Measurements from ENCODE around the gene C6orf47.

C6orf47 gene

GRCh38 chr6:31666337-31666965 is 5.9 kb upstream of the C6orf47 start:
- Histone ChIP-seq H3K27ac (ENCODE audit: low read length) (peak overlapping the region; percentile 97), H3K9ac (ENCODE audit: low read length in 2 of 2) (peak overlapping the region; percentile 94 to 95), H3K4me1 (ENCODE audit: control insufficient read depth, insufficient read depth, low read length) (peaks cover 40% of the 10 kb centered on the region), H3K36me3 (ENCODE audit: control insufficient read depth in 2 of 2, insufficient read depth in 2 of 2, low read length in 2 of 2) (peaks cover 34 to 49% of the 10 kb centered on the region in 2 donors), H3K9me3 (ENCODE audit: control insufficient read depth in 2 of 2, low read length in 2 of 2) (no peaks in the 10 kb centered on the region), H3K27me3 (ENCODE audit: control insufficient read depth in 1 of 2, insufficient read depth in 2 of 2, low read length in 2 of 2) (no peaks in the 10 kb centered on the region), H3K4me3 (ENCODE audit: low read length in 2 of 2) (peak overlapping the region; percentile 93 to 95)

GRCh38 chr6:31665501-31666336 is 5.1 kb upstream of the C6orf47 start, which contains the start of gene CSNK2B:
TSS of gene CSNK2B (plus strand) at chr6:31666080. CDS start at chr6:31666832, 752 bp downstream.
- peaks cover 28 to 42% of the 10 kb centered on the region in 2 donors for H3K36me3 ChIP-seq (ENCODE audit: control insufficient read depth in 2 of 2, insufficient read depth in 2 of 2, low read length in 2 of 2)

GRCh38 chr6:31664790-31665500 is 4.4 kb upstream of the C6orf47 start, which contains the start of gene GPANK1:
TSS of gene GPANK1 (minus strand) at chr6:31664997. CDS start at chr6:31664478, 519 bp downstream.
- Histone ChIP-seq H3K9ac (ENCODE audit: low read length in 2 of 2) (peak within 1 kb of the TSS; percentile 94 to 95), H3K36me3 (ENCODE audit: control insufficient read depth in 2 of 2, insufficient read depth in 2 of 2, low read length in 2 of 2) (peaks cover 22 to 34% of the 10 kb centered on the region in 2 donors), H3K9me3 (ENCODE audit: control insufficient read depth in 2 of 2, low read length in 2 of 2) (no peaks in the 10 kb centered on the region), H3K4me3 (ENCODE audit: low read length in 2 of 2) (peak within 1 kb of the TSS; percentile 83 to 95), H3K27me3 (ENCODE audit: control insufficient read depth in 1 of 2, insufficient read depth in 2 of 2, low read length in 2 of 2) (no peaks in the 10 kb centered on the region), H3K4me1 (ENCODE audit: control insufficient read depth, insufficient read depth, low read length) (peaks cover 50% of the 10 kb centered on the region), H3K27ac (ENCODE audit: low read length) (peak within 1 kb of the TSS; percentile 97)

More at GRCh38 chr6:31665501-31666336, 5.1 kb upstream of the C6orf47 start, which contains the start of gene CSNK2B:
- Histone ChIP-seq H3K27ac (ENCODE audit: low read length) (peak within 1 kb of the TSS; percentile 97), H3K4me3 (ENCODE audit: low read length in 2 of 2) (peak within 1 kb of the TSS; percentile 93 to 95), H3K27me3 (ENCODE audit: control insufficient read depth in 1 of 2, insufficient read depth in 2 of 2, low read length in 2 of 2) (no peaks in the 10 kb centered on the region), H3K9me3 (ENCODE audit: control insufficient read depth in 2 of 2, low read length in 2 of 2) (no peaks in the 10 kb centered on the region), H3K4me1 (ENCODE audit: control insufficient read depth, insufficient read depth, low read length) (peaks cover 46% of the 10 kb centered on the region), H3K9ac (ENCODE audit: low read length in 2 of 2) (peak within 1 kb of the TSS; percentile 94 to 95)

- Histone ChIP-seq H3K9ac (ENCODE audit: low read length in 2 of 2) (peak overlapping the region; percentile 94 to 95), H3K27me3 (ENCODE audit: control insufficient read depth in 1 of 2, insufficient read depth in 2 of 2, low read length in 2 of 2) (no peaks in the 10 kb centered on the region), H3K4me1 (ENCODE audit: control insufficient read depth, insufficient read depth, low read length) (peaks cover 58% of the 10 kb centered on the region), H3K36me3 (ENCODE audit: control insufficient read depth in 2 of 2, insufficient read depth in 2 of 2, low read length in 2 of 2) (peaks cover 18 to 27% of the 10 kb centered on the region in 2 donors), H3K9me3 (ENCODE audit: control insufficient read depth in 2 of 2, low read length in 2 of 2) (no peaks in the 10 kb centered on the region), H3K27ac (ENCODE audit: low read length) (peak overlapping the region; percentile 97), H3K4me3 (ENCODE audit: low read length in 2 of 2) (peak overlapping the region; percentile 83 to 95)
These were observed 3.6 kb upstream of the C6orf47 start for GRCh38 chr6:31663961-31664789.

- Histone ChIP-seq H3K27me3 (ENCODE audit: control insufficient read depth in 1 of 2, insufficient read depth in 2 of 2, low read length in 2 of 2) (no peaks in the 10 kb centered on the region), H3K36me3 (ENCODE audit: control insufficient read depth in 2 of 2, insufficient read depth in 2 of 2, low read length in 2 of 2) (peaks cover 10 to 19% of the 10 kb centered on the region in 2 donors), H3K27ac (ENCODE audit: low read length) (peak overlapping the region; percentile 97), H3K4me3 (ENCODE audit: low read length in 2 of 2) (peak overlapping the region; percentile 83 to 95), H3K9ac (ENCODE audit: low read length in 2 of 2) (peak overlapping the region; percentile 94 to 95), H3K9me3 (ENCODE audit: control insufficient read depth in 2 of 2, low read length in 2 of 2) (no peaks in the 10 kb centered on the region), H3K4me1 (ENCODE audit: control insufficient read depth, insufficient read depth, low read length) (peaks cover 63% of the 10 kb centered on the region)
These were observed 2.8 kb upstream of the C6orf47 start for GRCh38 chr6:31663126-31663960.

GRCh38 chr6:31662124-31662723 is 1.6 kb upstream of the C6orf47 start:
- Histone ChIP-seq H3K9me3 (ENCODE audit: control insufficient read depth in 2 of 2, low read length in 2 of 2) (no peaks in the 10 kb centered on the region), H3K27ac (ENCODE audit: low read length) (no peak overlapping the region), H3K4me3 (ENCODE audit: low read length in 2 of 2) (no peak overlapping the region)

GRCh38 chr6:31661262-31662123 is 915 bp upstream of the C6orf47 start:
- no peaks in the 10 kb centered on the region for H3K9me3 ChIP-seq (ENCODE audit: control insufficient read depth in 2 of 2, low read length in 2 of 2)
- H3K27ac ChIP-seq (ENCODE audit: low read length) = peak overlapping the region; percentile 87
- H3K4me1 ChIP-seq (ENCODE audit: control insufficient read depth, insufficient read depth, low read length) = peaks cover 59% of the 10 kb centered on the region
- H3K4me3 ChIP-seq (ENCODE audit: low read length in 2 of 2) = peak overlapping the region; percentile 96 to 97
- H3K27me3 ChIP-seq (ENCODE audit: control insufficient read depth in 1 of 2, insufficient read depth in 2 of 2, low read length in 2 of 2) = no peaks in the 10 kb centered on the region
- peak overlapping the region; percentile 93 to 98 for H3K9ac ChIP-seq (ENCODE audit: low read length in 2 of 2)
- peaks cover 0 to 17% of the 10 kb centered on the region in 2 donors for H3K36me3 ChIP-seq (ENCODE audit: control insufficient read depth in 2 of 2, insufficient read depth in 2 of 2, low read length in 2 of 2)

More at GRCh38 chr6:31662124-31662723, 1.6 kb upstream of the C6orf47 start:
- peaks cover 67% of the 10 kb centered on the region for H3K4me1 ChIP-seq (ENCODE audit: control insufficient read depth, insufficient read depth, low read length)
- H3K36me3 ChIP-seq (ENCODE audit: control insufficient read depth in 2 of 2, insufficient read depth in 2 of 2, low read length in 2 of 2) = peaks cover 0 to 14% of the 10 kb centered on the region in 2 donors
- no peaks in the 10 kb centered on the region for H3K27me3 ChIP-seq (ENCODE audit: control insufficient read depth in 1 of 2, insufficient read depth in 2 of 2, low read length in 2 of 2)
- no peak overlapping the region for H3K9ac ChIP-seq (ENCODE audit: low read length in 2 of 2)

GRCh38 chr6:31659649-31660380 is 763 bp downstream of the C6orf47 start:
- H3K36me3 ChIP-seq (ENCODE audit: control insufficient read depth in 2 of 2, insufficient read depth in 2 of 2, low read length in 2 of 2) = peaks cover 0 to 24% of the 10 kb centered on the region in 2 donors
- H3K4me3 ChIP-seq (ENCODE audit: low read length in 2 of 2) = peak overlapping the region; percentile 96 to 97
- H3K9ac ChIP-seq (ENCODE audit: low read length in 2 of 2) = peak overlapping the region; percentile 93 to 98
- peaks cover 54% of the 10 kb centered on the region for H3K4me1 ChIP-seq (ENCODE audit: control insufficient read depth, insufficient read depth, low read length)
- peak overlapping the region; percentile 87 for H3K27ac ChIP-seq (ENCODE audit: low read length)
- no peaks in the 10 kb centered on the region for H3K9me3 ChIP-seq (ENCODE audit: control insufficient read depth in 2 of 2, low read length in 2 of 2)
- H3K27me3 ChIP-seq (ENCODE audit: control insufficient read depth in 1 of 2, insufficient read depth in 2 of 2, low read length in 2 of 2) = no peaks in the 10 kb centered on the region
